Ovary (tissue), 9 donors: ENCODE data around the gene MAP2K6. TPM values are rescaled to one million over a fixed set of nuclear protein-coding genes. Genes with fewer than 3 reads are reported as not detected.
"Not testable (repeated sequence)": the region's sequence is repeated elsewhere in the genome, so short reads cannot be mapped to it uniquely, and the experiment has no call there.

Experiments used
- DNase-seq, 5 donors: peaks; one replicate each; pipeline ENCODE4 v3.0.0-alpha.2; 2019 to 2020
- H3K27ac ChIP-seq, 2 donors: fragments of 200-600 bp; one replicate each; pipeline versions ENCODE4 v1.5.1 to v1.8.0; 2019 to 2022
- H3K27me3 ChIP-seq: fragments of 200-600 bp; one replicate; pipeline ENCODE4 v1.8.0; 2022
- H3K36me3 ChIP-seq: fragments of 200-600 bp; sonication (generic); one replicate; pipeline ENCODE4 v1.5.1; 2019
- H3K4me1 ChIP-seq: one replicate; pipeline ENCODE4 v1.8.1; 2013; ENCODE audit warnings: mild to moderate bottlenecking, moderate library complexity; ENCODE audit not compliant: insufficient read depth
- H3K4me3 ChIP-seq: fragments of 200-600 bp; sonication (generic); one replicate; pipeline ENCODE4 v1.5.1; 2017
- H3K9me3 ChIP-seq, 2 donors: fragments of 200-600 bp in 1 of 2; sonication (generic) in 1 of 2; one replicate each; pipeline versions ENCODE4 v1.5.1 to v1.8.1; 2013 to 2019; ENCODE audit warnings: mild to moderate bottlenecking in 1 of 2, moderate library complexity in 1 of 2
- EP300 ChIP-seq: sonication (generic); formaldehyde crosslinking; IDR thresholded peaks from one replicate; pipeline ENCODE4 v1.6.1; 2017; ENCODE audit warnings: antibody characterized with exemption
- POLR2A ChIP-seq: fragments of 450-650 bp; IDR thresholded peaks from one replicate; pipeline ENCODE4 v1.6.1; 2017; ENCODE audit warnings: antibody characterized with exemption, mild to moderate bottlenecking, moderate library complexity
- WGBS, 3 donors: extraction: QIAGEN DNeasy Blood & Tissue Kit in 1 of 3; methylation state at CpG; one replicate each; pipeline versions ENCODE4 v1.1.5 to v1.1.7; 2013 to 2017; 5-methylcytosine and 5-hydroxymethylcytosine counted together
- intact Hi-C, 4 donors: fragments of 100-400 bp; cut with DNase I; formaldehyde crosslinking; loops; one replicate each; pipeline versions ENCODE4 v1.11.0 to v1.15.1; 2022 to 2023
- polyA plus RNA-seq, 2 donors: library from polyadenylated mRNA; stranded (reverse); fragments of 200-250 nt in 1 of 2; fragments of 350-450 nt in 1 of 2; fragmentation: Illumina TruSeq in 1 of 2; extraction: RNeasy Lipid Tissue Mini Kit (QIAGEN cat#74804) in 1 of 2; gene quantifications; one replicate each; pipeline ENCODE4 v1.2.3, GENCODE V29; 2013 to 2014
- total RNA-seq, 7 donors: library from RNA; depleted of rRNA in 2 of 7; stranded (reverse); fragments of >200 nt in 2 of 7; fragmentation: NEBNext Ultra II Directional in 3 of 7; extraction: Animal tissue kit (Norgen Biotek cat#: 25700) in 3 of 7; gene quantifications; one replicate each; pipeline versions ENCODE4 v1.1.0 to v1.2.4, GENCODE V29; 2016 to 2023
- TF ChIP-seq, protein P1 (sequence below), 3 donors: fragments of 450-650 bp in 2 of 3; fragments of 200-600 bp in 1 of 3; IDR thresholded peaks; one replicate each; pipeline versions ENCODE4 v1.5.1 to v1.8.0; 2016 to 2022; ENCODE audit warnings: antibody characterized with exemption in 3 of 3, mild to moderate bottlenecking in 1 of 3
- donor health status: DM: no; HTN: no; CAD: no; lungs with moderate emphysema.
- donor health status: DM: no; HTN: no; CAD: no.
- donor health status: Bipolar disorder and iron deficiency.
- donor health status: DM: yes; HTN: yes; CAD: no.
- donor health status: DM: no; HTN: no; CAD: no.
- donor health status: DM: yes; HTN: yes; CAD: no.

Gene MAP2K6
- total and polyA plus RNA-seq, 9 donors: 1.0 to 8.4 (median 3.5) TPM

DNA sequence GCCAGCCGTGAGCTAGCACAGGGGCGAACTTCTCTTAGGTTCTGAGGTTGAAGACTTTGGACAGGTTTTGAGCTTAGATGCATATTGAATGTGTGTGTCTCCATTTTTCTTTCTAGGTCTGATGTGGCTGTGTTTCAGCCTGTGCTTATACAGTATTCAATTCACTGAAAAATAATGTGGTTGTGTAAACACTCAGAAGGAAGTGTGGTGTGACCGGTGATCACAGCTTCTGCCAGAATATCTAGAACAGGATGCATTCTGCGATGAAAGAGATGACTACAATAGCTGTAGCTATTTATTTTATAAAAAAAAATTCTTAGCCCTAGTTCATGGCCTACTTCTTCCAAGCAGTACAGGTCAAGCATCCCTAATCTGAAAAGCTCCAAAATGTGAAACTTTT is 64.4 kb downstream of the MAP2K6 start:
- 83 to 85% (median 83%) methylated on average over 4 of the region's 4 CpGs for WGBS, 3 donors
- Histone ChIP-seq H3K27me3 (no peaks in the 10 kb centered on the region), H3K4me3 (no peak overlapping the region), H3K36me3 (no peaks in the 10 kb centered on the region), H3K9me3 (no peaks in the 10 kb centered on the region), H3K4me1 (no peaks in the 10 kb centered on the region), H3K27ac (no peak overlapping the region)
- intact Hi-C loops: no loop called here
- DNase-seq: no peak
- no peak for TF ChIP-seq POLR2A
- TF ChIP-seq, protein P1, sequence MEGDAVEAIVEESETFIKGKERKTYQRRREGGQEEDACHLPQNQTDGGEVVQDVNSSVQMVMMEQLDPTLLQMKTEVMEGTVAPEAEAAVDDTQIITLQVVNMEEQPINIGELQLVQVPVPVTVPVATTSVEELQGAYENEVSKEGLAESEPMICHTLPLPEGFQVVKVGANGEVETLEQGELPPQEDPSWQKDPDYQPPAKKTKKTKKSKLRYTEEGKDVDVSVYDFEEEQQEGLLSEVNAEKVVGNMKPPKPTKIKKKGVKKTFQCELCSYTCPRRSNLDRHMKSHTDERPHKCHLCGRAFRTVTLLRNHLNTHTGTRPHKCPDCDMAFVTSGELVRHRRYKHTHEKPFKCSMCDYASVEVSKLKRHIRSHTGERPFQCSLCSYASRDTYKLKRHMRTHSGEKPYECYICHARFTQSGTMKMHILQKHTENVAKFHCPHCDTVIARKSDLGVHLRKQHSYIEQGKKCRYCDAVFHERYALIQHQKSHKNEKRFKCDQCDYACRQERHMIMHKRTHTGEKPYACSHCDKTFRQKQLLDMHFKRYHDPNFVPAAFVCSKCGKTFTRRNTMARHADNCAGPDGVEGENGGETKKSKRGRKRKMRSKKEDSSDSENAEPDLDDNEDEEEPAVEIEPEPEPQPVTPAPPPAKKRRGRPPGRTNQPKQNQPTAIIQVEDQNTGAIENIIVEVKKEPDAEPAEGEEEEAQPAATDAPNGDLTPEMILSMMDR (IDR thresholded peaks at IDR 0.05): no peak
- no peak for TF ChIP-seq EP300

DNA sequence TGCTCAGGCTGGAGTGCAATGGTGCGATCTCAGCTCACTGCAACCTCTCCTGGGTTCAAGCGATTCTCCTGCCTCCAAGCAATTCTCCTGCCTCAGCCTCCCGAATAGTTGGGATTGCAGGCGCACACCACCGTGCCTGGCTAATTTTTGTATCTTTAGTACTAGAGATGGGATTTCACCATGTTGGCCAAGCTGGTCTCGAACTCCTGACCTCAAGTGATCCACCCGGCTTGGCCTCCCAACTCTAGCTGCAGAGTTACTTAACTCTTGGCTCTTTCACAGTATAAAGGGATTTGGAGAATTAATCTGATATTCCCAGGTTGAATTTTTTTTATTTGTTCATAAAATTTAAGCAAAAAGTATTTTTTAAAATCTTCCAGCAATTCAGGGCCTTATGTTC is 65.3 kb downstream of the MAP2K6 start:
- 96 to 97% (median 97%) methylated on average over 7 of the region's 7 CpGs for WGBS, 3 donors
- H3K36me3 ChIP-seq, DNase-seq, H3K27ac ChIP-seq, H3K4me3 ChIP-seq, intact Hi-C loops, H3K27me3 ChIP-seq, H3K4me1 ChIP-seq, H3K9me3 ChIP-seq: not testable (repeated sequence)

DNA sequence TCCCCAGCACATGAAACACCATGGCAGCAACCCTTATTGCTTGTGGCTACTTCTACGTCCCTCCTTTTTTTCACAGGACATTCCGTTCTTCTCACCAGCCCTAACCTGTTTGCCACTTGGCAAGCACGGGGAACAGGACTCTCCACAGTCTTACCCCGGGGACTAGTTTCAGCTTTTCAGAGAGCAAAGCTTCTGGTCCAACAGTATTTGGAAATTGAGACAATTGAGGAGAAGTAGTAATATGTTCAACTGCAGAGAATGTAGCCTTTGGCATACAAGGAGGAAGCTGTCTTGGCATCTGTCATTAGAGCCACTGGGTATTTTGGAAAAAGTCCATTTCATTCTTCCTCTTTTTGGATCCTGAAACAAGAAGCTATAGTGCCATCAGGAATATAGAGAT is 65.7 kb downstream of the MAP2K6 start:
- Histone ChIP-seq H3K36me3 (no peaks in the 10 kb centered on the region), H3K9me3 (no peaks in the 10 kb centered on the region), H3K27ac (no peak overlapping the region), H3K4me3 (no peak overlapping the region), H3K27me3 (no peaks in the 10 kb centered on the region), H3K4me1 (no peaks in the 10 kb centered on the region)
- WGBS, 3 donors: 83 to 91% (median 91%) methylated on average over 4 of the region's 4 CpGs
- TF ChIP-seq, protein P1 (IDR thresholded peaks at IDR 0.05): no peak
- TF ChIP-seq EP300 (no peak), POLR2A (no peak)
- intact Hi-C loops: no loop called here
- no peak for DNase-seq

DNA sequence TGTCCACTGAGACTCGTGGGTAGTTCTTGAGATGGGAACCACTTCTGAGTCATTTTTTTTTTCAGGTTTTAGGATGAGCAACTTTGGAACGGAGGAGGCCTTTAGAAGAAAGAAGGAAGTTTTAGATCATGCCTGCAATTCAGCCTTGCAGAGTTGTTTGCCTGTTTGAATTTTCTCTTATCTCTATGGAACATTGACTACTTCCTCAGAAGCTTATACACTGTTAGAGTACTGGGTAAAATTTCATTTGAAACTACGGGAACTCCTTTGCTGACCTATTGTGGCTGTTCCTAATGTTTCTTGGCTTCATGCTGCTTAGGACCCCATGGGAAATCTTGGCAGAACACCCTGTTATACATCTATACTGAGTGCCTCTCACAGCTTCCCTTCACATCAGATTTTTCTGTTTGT is 70.8 kb downstream of the MAP2K6 start:
- Histone ChIP-seq H3K4me1 (no peaks in the 10 kb centered on the region), H3K36me3 (no peaks in the 10 kb centered on the region), H3K4me3 (no peak overlapping the region), H3K27me3 (no peaks in the 10 kb centered on the region), H3K27ac (no peak overlapping the region), H3K9me3 (no peaks in the 10 kb centered on the region)
- intact Hi-C loops: no loop called here
- TF ChIP-seq POLR2A (no peak), EP300 (no peak)
- TF ChIP-seq, protein P1 (IDR thresholded peaks at IDR 0.05): no peak
- WGBS, 3 donors: 5 to 15% (median 6%) methylated on average over 3 of the region's 3 CpGs
- no peak for DNase-seq

DNA sequence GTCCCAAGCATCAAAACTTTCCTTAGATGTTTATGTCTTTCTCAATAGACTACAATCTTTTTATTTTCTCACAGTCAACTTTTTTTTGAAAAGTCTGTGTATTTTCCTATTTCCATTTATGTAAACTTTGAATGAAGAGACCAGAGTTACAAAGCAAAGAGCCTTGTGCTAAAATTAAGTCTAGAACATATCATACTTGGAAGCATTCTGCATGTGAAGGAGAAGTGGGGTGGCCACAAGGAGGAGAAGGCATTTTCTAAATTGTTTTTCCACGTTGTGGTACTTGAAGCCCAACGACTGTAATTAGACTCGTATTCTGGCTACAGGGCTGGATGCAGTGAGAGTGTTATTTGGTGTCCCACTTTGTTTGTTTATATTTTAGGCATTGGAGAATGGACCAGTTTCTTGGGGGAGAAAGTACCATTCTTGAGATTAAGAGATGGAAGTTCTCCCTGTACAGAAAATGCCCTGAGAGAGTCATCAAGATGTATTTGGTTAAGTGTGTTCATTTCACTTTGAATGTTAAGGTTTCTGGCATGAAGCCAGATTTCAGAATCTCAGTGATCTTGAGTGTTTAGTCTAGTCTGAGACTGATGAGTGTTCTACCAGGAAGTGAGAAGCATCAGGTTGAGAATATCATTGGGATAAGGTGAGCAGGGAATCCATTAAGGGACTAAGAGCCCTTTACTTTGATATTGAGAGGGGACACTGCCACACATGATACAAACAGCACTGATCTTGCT is 71.6 kb downstream of the MAP2K6 start:
- Histone ChIP-seq H3K4me1 (no peaks in the 10 kb centered on the region), H3K36me3 (no peaks in the 10 kb centered on the region), H3K9me3 (no peaks in the 10 kb centered on the region), H3K27ac (no peak overlapping the region), H3K4me3 (no peak overlapping the region), H3K27me3 (no peaks in the 10 kb centered on the region)
- no peak for TF ChIP-seq POLR2A
- no peak for TF ChIP-seq EP300
- TF ChIP-seq, protein P1 (IDR thresholded peaks at IDR 0.05): no peak
- intact Hi-C loops: no loop called here
- DNase-seq: no peak
- WGBS, 3 donors: 6 to 18% (median 8%) methylated on average over 3 of the region's 3 CpGs
